ENCODE data around the gene MET.
A peak's percentile ranks its signal among the peaks of the same experiment; 100 is the strongest.

GRCh38 chr7:116802746-116803152 lies 130.8 kb downstream of the MET start:
- TF ChIP-seq REST (IDR thresholded peaks at IDR 0.05; ENCODE audit: low read depth) (no peak), ZBTB7A (IDR thresholded peaks at IDR 0.05; ENCODE audit: low read depth) (no peak), EP300 (IDR thresholded peaks at IDR 0.05; ENCODE audit: borderline replicate concordance) (no peak), RAD21 (IDR thresholded peaks at IDR 0.05; ENCODE audit: low read depth) (peak; percentile 57), YY1 (IDR thresholded peaks at IDR 0.05; ENCODE audit: low read depth) (no peak), CEBPB (IDR thresholded peaks at IDR 0.05) (no peak), NFIC (IDR thresholded peaks at IDR 0.05) (0 out of 2 replicates have a peak, but pooled peaks have one; percentile 2), TAF1 (IDR thresholded peaks at IDR 0.05; ENCODE audit: low read depth) (no peak), MAX (IDR thresholded peaks at IDR 0.05) (peak; percentile 41), EGR1 (IDR thresholded peaks at IDR 0.05) (no peak), CREB1 (IDR thresholded peaks at IDR 0.05; ENCODE audit: low read depth) (no peak), USF1 (IDR thresholded peaks at IDR 0.05) (peak; percentile 95), FOXM1 (IDR thresholded peaks at IDR 0.05; ENCODE audit: borderline replicate concordance, low read depth) (no peak)
